Vagina (tissue), 2 donors: ENCODE measurements around the gene PHKA1.

Experiments used
- CTCF ChIP-seq, 3 experiments: fragments of 450-650 bp in 2 of 3; fragments of 200-600 bp in 1 of 3; sonication (generic) in 1 of 3; IDR thresholded peaks; one replicate each; pipeline ENCODE4 v1.5.1; 2017 to 2019; ENCODE audit warnings: antibody characterized with exemption in 3 of 3, mild to moderate bottlenecking in 2 of 3, moderate library complexity in 2 of 3
- POLR2A ChIP-seq, 2 donors: fragments of 450-650 bp; IDR thresholded peaks; one replicate each; pipeline ENCODE4 v1.6.1; 2017; ENCODE audit warnings: antibody characterized with exemption in 2 of 2, mild to moderate bottlenecking in 2 of 2, moderate library complexity in 2 of 2

- TF ChIP-seq POLR2A (IDR thresholded peaks at IDR 0.05): no peak
- TF ChIP-seq CTCF (IDR thresholded peaks at IDR 0.05): no peak
These were observed 29.1 kb downstream of the PHKA1 start for GRCh38 chrX:72685018-72685417.
